PC-3 (cell line): ENCODE measurements around the gene RENBP.

ENCODE experiments used
- EZH2 ChIP-seq: fragments of 300-600 bp; sonication (generic); IDR thresholded peaks from one replicate; pipeline ENCODE4 v1.6.1; 2017; ENCODE audit warnings: antibody characterized with exemption, mild to moderate bottlenecking, low read length; ENCODE audit not compliant: unreplicated experiment
- TF ChIP-seq, protein P1 (sequence below): fragments of 300-600 bp; sonication (generic); conservative IDR thresholded peaks from 2 replicates; pipeline ENCODE4 v1.5.1; 2017; ENCODE audit warnings: antibody characterized with exemption, low read depth, mild to moderate bottlenecking, low read length

DNA sequence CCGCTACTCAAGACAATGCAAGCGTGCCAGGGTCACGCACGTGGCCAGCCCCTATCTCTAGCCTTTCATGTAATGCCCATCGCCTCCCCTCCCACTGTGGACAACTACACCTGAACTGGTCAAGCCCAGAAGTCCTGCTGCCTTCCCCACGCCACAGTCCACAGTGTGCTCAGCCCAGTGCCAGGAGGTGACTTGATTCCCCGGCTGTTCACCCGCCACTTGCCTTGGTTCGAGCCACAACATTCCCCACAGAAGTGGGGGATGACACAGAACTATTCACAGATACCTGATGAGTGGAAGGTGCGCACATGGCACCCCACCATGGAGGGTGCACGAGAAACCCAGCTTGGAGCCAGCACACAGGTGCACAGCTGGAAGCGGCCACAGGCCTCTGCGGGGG is 25.2 kb downstream of the RENBP start:
- TF ChIP-seq, protein P1, sequence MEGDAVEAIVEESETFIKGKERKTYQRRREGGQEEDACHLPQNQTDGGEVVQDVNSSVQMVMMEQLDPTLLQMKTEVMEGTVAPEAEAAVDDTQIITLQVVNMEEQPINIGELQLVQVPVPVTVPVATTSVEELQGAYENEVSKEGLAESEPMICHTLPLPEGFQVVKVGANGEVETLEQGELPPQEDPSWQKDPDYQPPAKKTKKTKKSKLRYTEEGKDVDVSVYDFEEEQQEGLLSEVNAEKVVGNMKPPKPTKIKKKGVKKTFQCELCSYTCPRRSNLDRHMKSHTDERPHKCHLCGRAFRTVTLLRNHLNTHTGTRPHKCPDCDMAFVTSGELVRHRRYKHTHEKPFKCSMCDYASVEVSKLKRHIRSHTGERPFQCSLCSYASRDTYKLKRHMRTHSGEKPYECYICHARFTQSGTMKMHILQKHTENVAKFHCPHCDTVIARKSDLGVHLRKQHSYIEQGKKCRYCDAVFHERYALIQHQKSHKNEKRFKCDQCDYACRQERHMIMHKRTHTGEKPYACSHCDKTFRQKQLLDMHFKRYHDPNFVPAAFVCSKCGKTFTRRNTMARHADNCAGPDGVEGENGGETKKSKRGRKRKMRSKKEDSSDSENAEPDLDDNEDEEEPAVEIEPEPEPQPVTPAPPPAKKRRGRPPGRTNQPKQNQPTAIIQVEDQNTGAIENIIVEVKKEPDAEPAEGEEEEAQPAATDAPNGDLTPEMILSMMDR = no peak
- TF ChIP-seq EZH2 = no peak
